SU-DHL-6 (cell line): ENCODE results near the gene ATRNL1.

ENCODE experiments used
- H2AFZ ChIP-seq: fragments of 200-600 bp; sonication (generic); 2 replicates; pipeline ENCODE4 v1.6.1; 2014; ENCODE audit warnings: low read depth, mild to moderate bottlenecking, moderate library complexity, mixed read lengths, antibody characterized with exemption, low read length; ENCODE audit not compliant: severe bottlenecking
- H3F3A ChIP-seq: fragments of 200-600 bp; shearing (Covaris generic); 2 replicates; pipeline ENCODE4 v1.6.0; 2016; ENCODE audit warnings: antibody characterized with exemption, mild to moderate bottlenecking; ENCODE audit not compliant: insufficient read depth
- H3K27ac ChIP-seq: fragments of 200-600 bp; sonication (generic); 2 replicates; pipeline ENCODE4 v1.5.1; 2016; ENCODE audit warnings: low read depth, mild to moderate bottlenecking, low read length, moderate library complexity, mixed read lengths
- H3K27me3 ChIP-seq: fragments of 200-600 bp; sonication (generic), shearing (Covaris generic); 2 replicates; pipeline ENCODE4 v1.6.0; 2014; ENCODE audit warnings: mild to moderate bottlenecking, low read length
- H3K36me3 ChIP-seq: fragments of 200-600 bp; sonication (generic); 2 replicates; pipeline ENCODE4 v1.6.1; 2014; ENCODE audit warnings: mild to moderate bottlenecking, low read length, mixed read lengths
- H3K4me2 ChIP-seq: fragments of 300-600, 200-600 bp; shearing (Covaris generic), sonication (generic); 2 replicates; pipeline ENCODE4 v1.6.0; 2014; ENCODE audit warnings: low read length, low read depth, mild to moderate bottlenecking; ENCODE audit not compliant: poor library complexity, severe bottlenecking
- H3K4me3 ChIP-seq: fragments of 200-600 bp; sonication (generic); 2 replicates; pipeline ENCODE4 v1.5.1; 2014; ENCODE audit warnings: antibody characterized with exemption, low read length, mild to moderate bottlenecking, mixed read lengths; ENCODE audit not compliant: insufficient read depth, poor library complexity, severe bottlenecking
- H3K79me2 ChIP-seq: fragments of 200-600 bp; sonication (generic); 2 replicates; pipeline ENCODE4 v1.6.1; 2014; ENCODE audit warnings: mild to moderate bottlenecking, low read length, moderate library complexity; ENCODE audit not compliant: insufficient read depth
- H3K9ac ChIP-seq: fragments of 200-600 bp; sonication (generic); 2 replicates; pipeline ENCODE4 v1.7.0; 2014; ENCODE audit warnings: mild to moderate bottlenecking, low read length
- H3K9me2 ChIP-seq: fragments of 200-600 bp; sonication (generic); replicated peaks from 2 replicates; pipeline ENCODE4 v1.6.1; 2014; ENCODE audit warnings: low read length; ENCODE audit not compliant: insufficient read depth
- H3K9me3 ChIP-seq: fragments of 200-600 bp; sonication (generic); 2 replicates; pipeline ENCODE4 v1.6.1; 2014; ENCODE audit warnings: low read length, mixed read lengths; ENCODE audit not compliant: insufficient read depth
- H4K20me1 ChIP-seq: fragments of 200-600 bp; sonication (generic); 2 replicates; pipeline ENCODE4 v1.6.1; 2014; ENCODE audit warnings: low read depth, mild to moderate bottlenecking, antibody characterized with exemption, low read length, moderate library complexity, mixed read lengths
- CTCF ChIP-seq: fragments of 200-600 bp; sonication (generic); IDR thresholded peaks from one replicate; pipeline ENCODE4 v1.5.1; 2017; ENCODE audit warnings: antibody characterized with exemption, mild to moderate bottlenecking, low read length, moderate library complexity; ENCODE audit not compliant: insufficient read depth, poor library complexity, severe bottlenecking
- EZH2phosphoT487 ChIP-seq: fragments of 200-600 bp; sonication (generic), shearing (Covaris generic); conservative IDR thresholded peaks from 2 replicates; pipeline ENCODE4 v1.6.1; 2018; ENCODE audit warnings: mild to moderate bottlenecking, antibody characterized with exemption, low read length, moderate library complexity, mixed read lengths

ATRNL1 gene

GRCh38 chr10:115867305-115867704 lies 774.1 kb downstream of the ATRNL1 start:
- Histone ChIP-seq H3K9me3 (no peaks in the 10 kb centered on the region), H3K4me2 (no peak overlapping the region), H3K9ac (no peak overlapping the region), H3K27ac (no peak overlapping the region), H3K9me2 (no peaks in the 10 kb centered on the region; the same call in 1 of the 2 replicates), H2AFZ (no peak overlapping the region), H4K20me1 (no peaks in the 10 kb centered on the region), H3K27me3 (no peaks in the 10 kb centered on the region), H3K79me2 (no peaks in the 10 kb centered on the region), H3K4me3 (no peak overlapping the region), H3K36me3 (no peaks in the 10 kb centered on the region), H3F3A (no peaks in the 10 kb centered on the region)
- TF ChIP-seq EZH2phosphoT487 (no peak), CTCF (no peak)

- H3K9ac ChIP-seq, result no peak overlapping the region
- no peaks in the 10 kb centered on the region for H3K27me3 ChIP-seq
- no peaks in the 10 kb centered on the region for H3F3A ChIP-seq
- H3K79me2 ChIP-seq, result no peaks in the 10 kb centered on the region
- no peak overlapping the region for H3K4me2 ChIP-seq
- H3K27ac ChIP-seq, result no peak overlapping the region
- H3K9me3 ChIP-seq, result no peaks in the 10 kb centered on the region
- no peaks in the 10 kb centered on the region for H3K9me2 ChIP-seq
- TF ChIP-seq CTCF (no peak), EZH2phosphoT487 (no peak)
- no peak overlapping the region for H3K4me3 ChIP-seq
- H3K36me3 ChIP-seq, result no peaks in the 10 kb centered on the region
- H4K20me1 ChIP-seq, result no peaks in the 10 kb centered on the region
- no peak overlapping the region for H2AFZ ChIP-seq
Observed at GRCh38 chr10:115871855-115872254, 778.7 kb downstream of the ATRNL1 start.

- H3K9me2 ChIP-seq, result no peaks in the 10 kb centered on the region
- H2AFZ ChIP-seq, result no peak overlapping the region
- H3K9me3 ChIP-seq, result no peaks in the 10 kb centered on the region
- H3K4me2 ChIP-seq, result no peak overlapping the region
- H3K4me3 ChIP-seq, result no peak overlapping the region
- H3K27ac ChIP-seq, result no peak overlapping the region
- H4K20me1 ChIP-seq, result no peaks in the 10 kb centered on the region
- H3K36me3 ChIP-seq, result no peaks in the 10 kb centered on the region
- H3F3A ChIP-seq, result no peaks in the 10 kb centered on the region
- no peaks in the 10 kb centered on the region for H3K79me2 ChIP-seq
- TF ChIP-seq CTCF (no peak), EZH2phosphoT487 (no peak)
- H3K27me3 ChIP-seq, result no peaks in the 10 kb centered on the region
- no peak overlapping the region for H3K9ac ChIP-seq
Observed at GRCh38 chr10:115875172-115875571, 782.0 kb downstream of the ATRNL1 start.
